NCI-H1105 treated with DMSO at 0.1 percent for 48 hours (cell line): ENCODE results near the gene HLA-DQA1.
"Not testable (repeated sequence)": the region's sequence is repeated elsewhere in the genome, so short reads cannot be mapped to it uniquely, and the experiment has no call there.

Experiments used
- DNase-seq: peaks from one replicate; lab custom pipeline; 2025; lab: John Stamatoyannopoulos, UW

The HLA-DQA1 gene

GRCh38 chr6:32622545-32623401, 14.4 kb upstream of the HLA-DQA1 start:
- DNase-seq: no peak

- no peak for DNase-seq
These were observed 13.5 kb upstream of the HLA-DQA1 start for GRCh38 chr6:32623693-32624092.

DNA sequence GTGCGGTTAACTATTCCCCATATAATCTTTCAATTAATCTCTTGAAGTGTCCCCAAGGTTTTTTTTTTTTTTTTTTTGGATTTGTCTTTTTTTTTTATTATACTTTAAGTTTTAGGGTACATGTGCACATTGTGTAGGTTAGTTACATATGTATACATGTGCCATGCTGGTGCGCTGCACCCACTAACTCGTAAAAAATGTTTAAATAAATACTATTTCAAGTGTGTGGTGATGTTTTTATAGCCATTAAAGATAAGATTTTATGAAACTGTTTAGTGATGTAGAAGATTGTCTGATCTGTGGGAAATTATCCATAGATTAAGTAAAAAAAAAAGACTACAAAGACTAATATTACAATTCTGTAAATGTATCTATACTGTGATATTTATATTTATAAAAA, 12.6 kb upstream of the HLA-DQA1 start:
- DNase-seq: no peak

DNA sequence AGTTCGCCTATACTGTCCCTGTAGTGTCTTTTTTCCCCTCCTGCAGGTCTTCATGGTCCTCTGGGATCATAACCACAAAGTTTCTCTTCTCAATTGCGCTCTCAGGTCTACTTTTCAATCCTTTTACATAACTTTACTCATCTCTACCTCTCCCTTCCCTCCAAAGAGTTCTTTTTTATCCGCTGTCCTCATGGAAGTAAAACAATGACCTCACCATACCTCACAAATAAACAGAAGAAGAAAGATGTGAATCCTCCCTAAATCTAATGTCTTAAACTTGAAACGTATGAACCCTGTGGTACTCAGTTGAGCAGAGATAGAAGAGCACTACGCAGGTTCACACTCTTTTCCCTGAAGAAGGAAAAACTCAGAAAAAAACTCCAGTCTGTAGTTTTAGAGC, 12.1 kb upstream of the HLA-DQA1 start:
- DNase-seq: no peak

- no peak for DNase-seq
These were observed 10.0 kb upstream of the HLA-DQA1 start for GRCh38 chr6:32627249-32627648.

GRCh38 chr6:32627831-32628230, 9.4 kb upstream of the HLA-DQA1 start:
- DNase-seq: no peak

- DNase-seq: not testable (repeated sequence)
These were observed 7.4 kb upstream of the HLA-DQA1 start for GRCh38 chr6:32629793-32630192.

DNA sequence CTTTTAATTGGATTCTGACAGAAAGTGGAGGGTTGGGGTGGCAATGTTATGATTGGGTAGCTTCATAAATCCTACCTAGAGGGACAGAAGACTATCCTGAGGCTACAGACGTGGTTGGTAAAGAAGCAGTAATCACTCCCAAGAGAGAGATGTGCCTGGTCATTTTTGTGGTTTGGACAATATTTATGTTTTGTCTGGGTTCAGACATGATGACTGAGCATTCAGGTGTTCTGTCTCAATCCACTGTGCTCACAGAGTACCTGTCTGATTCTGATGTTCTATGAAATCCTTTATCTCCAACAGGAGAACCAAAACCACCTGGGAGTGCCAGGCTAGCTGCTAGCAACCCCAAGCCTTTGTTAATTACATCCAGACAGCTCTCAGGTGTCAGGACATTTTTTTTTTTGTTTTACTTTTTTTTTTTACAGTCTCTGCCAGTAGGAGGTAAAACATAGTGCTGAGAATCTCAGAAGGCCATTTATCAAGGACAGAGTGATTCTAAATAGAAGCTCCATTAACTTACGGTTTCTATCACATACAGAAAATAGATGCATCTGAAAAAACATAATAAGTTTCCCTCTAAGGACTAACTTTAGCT, 1.6 kb upstream of the HLA-DQA1 start:
- no peak for DNase-seq

GRCh38 chr6:32637883-32638282, 677 bp downstream of the HLA-DQA1 start:
- DNase-seq: no peak

- DNase-seq: no peak
These were observed 1.5 kb downstream of the HLA-DQA1 start for GRCh38 chr6:32638532-32639219.

DNA sequence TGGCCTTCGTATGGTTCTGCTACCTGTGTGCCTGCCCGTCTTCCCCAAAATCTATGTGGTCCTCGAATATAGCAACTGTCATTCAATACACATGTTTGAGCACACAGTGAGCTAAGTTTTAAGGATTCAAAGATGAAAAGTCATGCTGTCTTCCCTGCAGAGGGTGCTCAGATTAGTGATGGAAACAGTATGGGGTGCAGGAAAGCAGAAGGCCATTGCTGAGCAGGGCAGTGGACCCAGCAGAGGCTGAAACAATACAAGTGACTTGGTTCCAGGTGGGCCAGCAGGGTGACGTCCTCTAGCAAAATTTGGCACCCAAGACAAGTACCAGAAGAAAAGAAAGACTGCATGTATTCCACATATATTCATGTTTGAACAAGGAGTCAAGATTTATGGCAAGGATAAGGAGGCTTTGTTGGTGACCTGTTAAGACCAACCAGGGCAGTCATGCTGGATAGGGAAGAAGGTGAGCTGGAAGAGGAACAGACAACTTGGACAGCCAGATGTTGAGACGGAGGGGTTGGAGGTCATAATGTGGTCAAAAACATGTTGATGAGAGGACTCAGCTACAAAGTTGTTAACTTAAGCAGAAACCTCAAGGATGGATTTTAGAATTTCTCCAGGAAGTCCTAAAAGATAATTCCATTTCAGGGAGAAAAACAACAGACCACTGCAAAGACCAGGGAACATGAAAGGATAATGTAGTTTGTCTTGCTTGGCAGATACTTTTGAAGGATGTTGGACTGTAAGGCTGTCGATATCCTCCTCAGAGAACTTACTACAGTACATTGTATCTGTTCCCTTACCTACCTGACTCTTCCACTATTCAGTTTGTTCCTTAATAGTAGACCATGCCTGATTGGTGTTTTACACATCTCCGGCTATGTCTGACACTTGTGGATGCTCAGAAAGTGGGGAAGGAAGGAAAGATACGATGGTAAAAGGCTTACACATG, 2.5 kb downstream of the HLA-DQA1 start:
- no peak for DNase-seq

GRCh38 chr6:32641122-32641521, 3.9 kb downstream of the HLA-DQA1 start:
- DNase-seq: no peak

GRCh38 chr6:32641785-32642719, 4.8 kb downstream of the HLA-DQA1 start:
- not testable (repeated sequence) for DNase-seq

DNA sequence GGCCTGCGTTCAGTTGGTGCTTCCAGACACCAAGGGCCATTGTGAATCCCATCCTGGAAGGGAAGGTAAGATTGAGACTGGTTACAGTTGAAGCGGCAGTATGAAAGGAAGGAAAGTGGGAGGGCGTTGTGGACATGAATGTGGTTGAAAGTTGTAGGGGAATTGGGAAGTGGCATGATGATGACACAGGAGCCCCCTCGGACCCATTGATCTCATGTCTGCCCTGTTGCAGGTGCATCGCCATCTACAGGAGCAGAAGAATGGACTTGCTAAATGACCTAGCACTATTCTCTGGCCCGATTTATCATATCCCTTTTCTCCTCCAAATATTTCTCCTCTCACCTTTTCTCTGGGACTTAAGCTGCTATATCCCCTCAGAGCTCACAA, 5.5 kb downstream of the HLA-DQA1 start:
- DNase-seq: no peak

- no peak for DNase-seq
These were observed 6.7 kb downstream of the HLA-DQA1 start for GRCh38 chr6:32643904-32644303.

DNA sequence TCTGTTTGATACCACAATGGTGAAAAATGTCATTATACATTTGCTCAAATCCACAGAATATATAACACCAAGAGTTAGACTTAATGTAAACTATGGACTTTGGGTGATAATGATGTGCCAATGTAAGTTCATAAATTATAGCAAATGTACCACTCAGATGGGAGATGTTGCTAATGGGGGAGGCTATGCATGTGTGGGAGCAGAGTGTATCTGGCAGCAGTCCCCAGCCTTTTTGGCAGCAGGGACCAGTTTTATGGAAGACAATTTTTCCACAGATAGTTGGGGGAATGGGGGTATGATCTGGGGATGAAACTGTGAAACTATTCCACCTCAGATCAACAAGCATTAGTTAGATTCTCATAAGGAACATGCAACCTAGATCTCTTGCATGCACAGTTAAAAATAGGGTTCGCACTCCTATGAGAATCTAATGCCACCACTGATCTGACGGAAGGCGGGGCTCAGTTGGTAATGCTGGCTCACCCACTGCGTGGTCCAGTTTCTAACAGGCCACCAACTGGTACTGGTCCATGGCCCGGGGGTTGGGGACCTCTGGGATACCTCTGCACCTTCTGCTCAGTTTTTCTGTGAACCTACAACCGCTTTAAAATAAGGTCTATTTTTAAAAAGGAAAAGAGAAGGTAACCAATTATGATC, 8.0 kb downstream of the HLA-DQA1 start:
- DNase-seq: no peak

DNA sequence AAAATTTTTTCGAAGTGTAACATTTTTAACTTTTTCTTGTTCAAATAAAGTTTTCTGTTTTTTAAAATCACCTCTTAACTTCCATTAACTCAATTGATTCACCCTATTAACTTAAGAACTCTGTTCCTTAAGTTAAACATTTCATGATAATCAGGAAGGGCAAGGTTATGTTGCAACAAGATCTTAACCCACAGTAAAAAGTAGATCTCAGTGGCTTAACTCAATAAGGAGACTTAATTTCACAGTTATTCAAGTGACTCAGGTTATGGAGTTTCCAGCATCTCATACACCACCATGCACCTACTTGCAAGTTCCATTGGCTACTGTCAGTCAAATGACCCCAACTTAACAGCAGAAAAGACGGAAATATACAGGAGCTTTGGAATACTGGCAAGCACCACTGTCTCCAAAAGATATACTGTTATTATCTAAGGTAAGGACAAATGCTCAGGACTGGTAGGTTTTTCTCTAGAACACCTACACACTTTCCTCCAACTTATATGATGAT, 18.1 kb downstream of the HLA-DQA1 start:
- no peak for DNase-seq

DNA sequence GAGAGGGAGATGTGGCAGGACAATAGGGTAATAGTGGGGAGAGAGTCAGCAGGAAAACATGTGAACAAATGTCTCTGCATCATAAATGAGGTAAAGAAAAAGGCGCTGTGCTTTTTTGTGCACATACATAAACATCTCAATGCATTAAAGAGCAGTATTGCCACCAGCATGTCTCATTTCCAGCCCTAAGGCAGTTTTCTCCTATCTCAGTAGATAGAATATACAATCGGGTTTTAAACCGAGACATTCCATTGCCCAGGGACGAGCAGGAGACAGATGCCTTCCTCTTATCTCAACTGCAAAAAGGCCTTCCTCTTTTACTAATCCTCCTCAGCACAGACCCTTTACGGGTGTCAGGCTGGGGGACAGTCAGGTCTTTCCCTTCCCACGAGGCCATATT, 20.1 kb downstream of the HLA-DQA1 start:
- not testable (repeated sequence) for DNase-seq

DNA sequence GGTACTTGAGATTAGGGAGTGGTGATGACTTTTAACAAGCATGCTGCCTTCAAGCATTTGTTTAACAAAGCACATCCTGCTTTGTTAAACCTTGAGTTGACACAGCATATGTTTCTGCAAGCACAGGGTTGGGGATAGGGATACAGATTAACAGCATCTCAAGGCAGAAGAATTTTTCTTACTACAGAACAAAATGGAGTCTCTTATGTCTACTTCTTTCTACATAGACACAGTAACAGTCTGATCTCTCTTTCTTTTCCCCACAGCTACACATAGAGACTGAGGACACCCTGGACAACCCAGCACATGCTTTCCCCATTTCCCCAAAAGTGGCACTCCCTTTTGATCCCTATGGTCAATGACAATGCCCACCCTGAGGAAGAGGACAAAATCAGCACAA, 20.6 kb downstream of the HLA-DQA1 start:
- not testable (repeated sequence) for DNase-seq
